Stomach smooth muscle (tissue), 2 donors: ENCODE data around the gene TMEM269.

Source experiments
- H3K27ac ChIP-seq: one replicate; pipeline ENCODE4 v1.7.0; 2013; ENCODE audit warnings: mild to moderate bottlenecking, low read length, inconsistent platforms
- H3K27me3 ChIP-seq, 2 donors: one replicate each; pipeline ENCODE4 v1.7.0; 2013; ENCODE audit warnings: low read length in 2 of 2; ENCODE audit not compliant: insufficient read depth in 2 of 2, control insufficient read depth in 1 of 2
- H3K36me3 ChIP-seq, 2 donors: one replicate each; pipeline ENCODE4 v1.7.0; 2013; ENCODE audit warnings: low read length in 2 of 2; ENCODE audit not compliant: control insufficient read depth in 2 of 2, insufficient read depth in 2 of 2
- H3K4me1 ChIP-seq: one replicate; pipeline ENCODE4 v1.7.0; 2013; ENCODE audit warnings: low read length; ENCODE audit not compliant: control insufficient read depth, insufficient read depth
- H3K4me3 ChIP-seq, 2 donors: one replicate each; pipeline ENCODE4 v1.7.0; 2013; ENCODE audit warnings: low read length in 2 of 2
- H3K9ac ChIP-seq, 2 donors: one replicate each; pipeline ENCODE4 v1.7.0; 2013; ENCODE audit warnings: low read length in 2 of 2, mild to moderate bottlenecking in 1 of 2
- H3K9me3 ChIP-seq, 2 donors: one replicate each; pipeline ENCODE4 v1.7.0; 2013; ENCODE audit warnings: low read length in 2 of 2; ENCODE audit not compliant: control insufficient read depth in 2 of 2
- donor health status: healthy.
- donor health status: Pancreatic carcinoma.

TMEM269 gene

GRCh38 chr1:42740851-42741580 is 43.8 kb upstream of the TMEM269 start:
- Histone ChIP-seq H3K4me1 (no peaks in the 10 kb centered on the region), H3K9ac (no peak overlapping the region), H3K27me3 (no peaks in the 10 kb centered on the region), H3K36me3 (peaks cover 0 to 6% of the 10 kb centered on the region in 2 donors), H3K27ac (no peak overlapping the region), H3K9me3 (no peaks in the 10 kb centered on the region), H3K4me3 (no peak overlapping the region)

GRCh38 chr1:42741706-42742105 is 43.1 kb upstream of the TMEM269 start:
- Histone ChIP-seq H3K4me1 (no peaks in the 10 kb centered on the region), H3K9ac (no peak overlapping the region), H3K27ac (no peak overlapping the region), H3K4me3 (no peak overlapping the region), H3K36me3 (peaks cover 0 to 10% of the 10 kb centered on the region in 2 donors), H3K9me3 (no peaks in the 10 kb centered on the region), H3K27me3 (no peaks in the 10 kb centered on the region)

DNA sequence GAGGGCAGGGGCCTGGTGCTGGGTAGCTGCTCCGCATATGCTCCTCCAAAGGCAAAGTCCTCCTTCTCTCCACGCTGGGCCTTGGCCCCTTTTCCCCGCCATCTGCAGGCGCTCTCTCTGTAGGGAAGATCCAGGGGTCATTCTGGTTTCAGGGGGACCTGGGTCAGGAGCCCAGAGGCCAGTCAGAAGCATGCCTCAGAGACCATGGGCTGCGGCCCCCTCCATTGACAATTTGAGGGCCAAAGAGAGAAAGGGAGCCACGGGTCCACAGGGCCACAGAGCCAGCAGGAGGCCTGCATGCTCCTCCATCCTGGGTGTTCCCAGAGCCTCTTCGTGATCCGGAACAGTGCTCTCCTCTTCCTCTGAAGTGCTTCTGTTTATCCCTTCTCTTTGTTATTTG is 42.6 kb upstream of the TMEM269 start:
- Histone ChIP-seq H3K9me3 (no peaks in the 10 kb centered on the region), H3K4me1 (no peaks in the 10 kb centered on the region), H3K27me3 (no peaks in the 10 kb centered on the region), H3K36me3 (peaks cover 0 to 13% of the 10 kb centered on the region in 2 donors), H3K9ac (no peak overlapping the region), H3K4me3 (no peak overlapping the region), H3K27ac (no peak overlapping the region)

- H3K27me3 ChIP-seq = no peaks in the 10 kb centered on the region
- H3K4me3 ChIP-seq = no peak overlapping the region
- H3K9ac ChIP-seq = no peak overlapping the region
- H3K27ac ChIP-seq = no peak overlapping the region
- H3K4me1 ChIP-seq = no peaks in the 10 kb centered on the region
- peaks cover 0 to 14% of the 10 kb centered on the region in 2 donors for H3K36me3 ChIP-seq
- no peaks in the 10 kb centered on the region for H3K9me3 ChIP-seq
These were observed 42.0 kb upstream of the TMEM269 start for GRCh38 chr1:42742617-42743316.

DNA sequence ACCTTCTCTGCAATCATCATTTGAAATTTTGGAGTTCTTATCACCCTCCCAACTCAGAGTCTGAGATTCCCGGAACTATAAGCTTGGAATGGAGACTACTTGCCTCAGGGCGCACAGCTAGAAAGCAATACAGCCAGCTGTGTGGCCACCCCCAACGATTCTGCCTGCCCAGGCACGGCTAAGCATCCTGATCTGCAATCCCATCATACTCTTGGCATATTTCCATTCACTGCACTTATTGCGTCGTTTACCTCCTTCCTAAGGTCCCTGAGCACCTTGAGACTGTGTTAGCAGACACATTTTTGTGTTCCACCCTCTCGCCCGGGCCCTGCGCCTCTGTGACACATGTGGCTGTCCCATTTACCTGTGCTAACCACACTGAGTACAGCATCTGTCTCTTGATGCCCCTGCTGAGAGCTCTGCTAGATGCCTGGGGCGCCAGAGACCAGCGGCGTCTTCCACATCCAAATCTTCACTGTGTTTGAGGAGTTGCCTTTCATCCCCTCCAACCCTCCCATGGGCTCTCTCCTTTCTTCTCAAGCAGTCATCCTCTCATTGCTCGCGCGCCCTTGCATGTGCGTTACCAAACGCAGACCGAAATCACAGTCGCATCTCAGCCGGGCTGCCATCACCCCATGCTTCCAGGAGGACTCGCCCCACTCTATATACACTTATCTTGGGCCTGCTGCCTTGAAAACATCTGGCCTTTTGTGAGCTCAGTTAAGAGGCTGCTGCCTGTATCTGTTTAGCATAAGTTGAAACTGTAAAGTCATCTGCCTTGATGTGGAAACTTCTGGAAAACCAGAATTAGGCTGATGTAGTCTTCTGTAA is 41.3 kb upstream of the TMEM269 start:
- Histone ChIP-seq H3K27ac (no peak overlapping the region), H3K36me3 (peaks cover 2 to 21% of the 10 kb centered on the region in 2 donors), H3K27me3 (no peaks in the 10 kb centered on the region), H3K9ac (no peak overlapping the region), H3K9me3 (no peaks in the 10 kb centered on the region), H3K4me1 (no peaks in the 10 kb centered on the region), H3K4me3 (no peak overlapping the region)

DNA sequence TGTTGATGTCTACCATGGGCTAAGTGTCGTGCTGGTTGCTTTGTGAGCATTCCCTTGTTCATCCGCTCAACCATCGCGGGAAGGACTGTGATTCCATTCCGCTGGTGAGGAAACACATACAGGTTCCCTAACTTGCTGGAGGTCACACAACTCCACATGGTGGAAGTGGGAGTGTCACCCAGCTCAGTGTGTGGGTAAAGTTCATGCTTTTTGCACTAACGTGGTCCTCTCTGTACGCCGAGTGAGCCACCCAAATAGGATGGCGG is 40.7 kb upstream of the TMEM269 start:
- Histone ChIP-seq H3K4me1 (no peaks in the 10 kb centered on the region), H3K27ac (no peak overlapping the region), H3K9ac (no peak overlapping the region), H3K36me3 (peaks cover 4 to 25% of the 10 kb centered on the region in 2 donors), H3K4me3 (no peak overlapping the region), H3K27me3 (no peaks in the 10 kb centered on the region), H3K9me3 (no peaks in the 10 kb centered on the region)

GRCh38 chr1:42745851-42746250 is 38.9 kb upstream of the TMEM269 start:
- Histone ChIP-seq H3K36me3 (peaks cover 8 to 36% of the 10 kb centered on the region in 2 donors), H3K9me3 (no peaks in the 10 kb centered on the region), H3K4me1 (no peaks in the 10 kb centered on the region)

DNA sequence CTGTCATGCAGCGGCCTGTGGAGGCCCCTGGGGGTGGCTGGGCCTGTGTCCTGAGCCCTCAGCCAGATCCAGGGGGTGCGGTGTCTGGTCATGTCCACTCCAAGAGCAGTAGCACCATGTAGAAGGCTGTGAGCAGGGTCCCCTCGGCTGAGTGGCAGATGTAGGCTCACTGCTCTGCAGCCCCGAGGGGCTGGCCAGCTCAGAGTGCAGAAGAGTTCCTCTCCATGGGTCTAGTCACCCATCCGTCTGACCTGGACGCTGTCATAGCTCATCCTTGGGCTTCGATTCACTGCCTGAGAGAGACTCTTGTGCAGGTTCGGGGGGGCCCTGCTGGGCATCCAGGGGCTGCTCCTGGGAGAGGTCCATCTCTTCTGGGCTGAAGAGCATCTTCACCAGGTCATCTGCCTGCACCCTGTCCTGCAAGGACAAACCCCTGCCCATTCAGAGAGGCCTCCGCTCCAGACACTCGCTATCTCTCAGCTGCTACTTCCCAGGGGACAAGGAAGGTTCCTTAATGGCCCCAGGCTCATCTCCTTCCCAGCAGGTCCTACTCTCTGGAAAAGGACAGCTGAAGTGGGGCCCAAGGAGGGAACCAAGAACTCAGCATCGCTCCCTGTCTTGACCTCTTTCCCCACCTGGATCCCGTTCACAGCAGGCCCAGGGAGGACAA is 38.2 kb upstream of the TMEM269 start:
- H3K36me3 ChIP-seq = peaks cover 8 to 36% of the 10 kb centered on the region in 2 donors
- H3K27ac ChIP-seq = no peak overlapping the region
- H3K27me3 ChIP-seq = no peaks in the 10 kb centered on the region
- no peaks in the 10 kb centered on the region for H3K4me1 ChIP-seq
- H3K9me3 ChIP-seq = no peaks in the 10 kb centered on the region
- no peak overlapping the region for H3K9ac ChIP-seq
- no peak overlapping the region for H3K4me3 ChIP-seq

More at GRCh38 chr1:42745851-42746250, 38.9 kb upstream of the TMEM269 start:
- Histone ChIP-seq H3K9ac (no peak overlapping the region), H3K27ac (no peak overlapping the region), H3K27me3 (no peaks in the 10 kb centered on the region), H3K4me3 (no peak overlapping the region)

GRCh38 chr1:42747125-42747524 is 37.7 kb upstream of the TMEM269 start:
- no peaks in the 10 kb centered on the region for H3K4me1 ChIP-seq
- H3K36me3 ChIP-seq = peaks cover 14 to 40% of the 10 kb centered on the region in 2 donors
- H3K27ac ChIP-seq = no peak overlapping the region
- no peak overlapping the region for H3K9ac ChIP-seq
- H3K27me3 ChIP-seq = no peaks in the 10 kb centered on the region
- H3K9me3 ChIP-seq = no peaks in the 10 kb centered on the region
- H3K4me3 ChIP-seq = no peak overlapping the region

GRCh38 chr1:42748021-42748420 is 36.8 kb upstream of the TMEM269 start:
- Histone ChIP-seq H3K27me3 (no peaks in the 10 kb centered on the region), H3K4me3 (no peak overlapping the region), H3K9ac (no peak overlapping the region), H3K4me1 (no peaks in the 10 kb centered on the region), H3K36me3 (peaks cover 21 to 48% of the 10 kb centered on the region in 2 donors), H3K9me3 (no peaks in the 10 kb centered on the region), H3K27ac (no peak overlapping the region)
